Epithelial cell of prostate (primary cell): ENCODE results near the gene SPATA20.

Experiments
- DNase-seq: peaks from one replicate; pipeline ENCODE4 v3.0.0-alpha.2; 2011; ENCODE audit warnings: low read depth, low spot score
- H3K27ac ChIP-seq: fragments of 450-650 bp; 2 replicates; pipeline ENCODE4 v1.5.1; 2017; ENCODE audit warnings: mild to moderate bottlenecking

SPATA20 gene

DNA sequence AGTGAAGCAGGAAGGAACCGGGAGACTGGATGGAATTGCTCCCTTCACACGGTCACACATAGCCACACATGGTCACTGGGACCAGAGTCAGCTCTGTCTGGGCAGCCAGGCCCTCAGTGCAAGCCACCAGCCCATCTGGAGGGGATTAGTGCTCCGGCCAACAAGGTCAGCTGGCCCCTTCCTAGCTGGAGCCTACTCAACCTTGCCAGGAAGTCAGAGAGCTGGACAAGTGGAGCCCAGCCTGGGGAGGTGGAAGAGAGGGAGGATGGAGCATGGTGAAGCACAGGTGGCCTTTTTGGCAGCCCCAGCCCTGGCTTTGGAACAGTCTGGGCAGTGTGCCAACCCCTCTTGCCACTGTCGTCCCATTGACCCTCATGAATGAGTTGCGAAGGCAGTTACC lies 9.8 kb downstream of the SPATA20 start:
- H3K27ac ChIP-seq, result no peak overlapping the region
- no peak for DNase-seq

DNA sequence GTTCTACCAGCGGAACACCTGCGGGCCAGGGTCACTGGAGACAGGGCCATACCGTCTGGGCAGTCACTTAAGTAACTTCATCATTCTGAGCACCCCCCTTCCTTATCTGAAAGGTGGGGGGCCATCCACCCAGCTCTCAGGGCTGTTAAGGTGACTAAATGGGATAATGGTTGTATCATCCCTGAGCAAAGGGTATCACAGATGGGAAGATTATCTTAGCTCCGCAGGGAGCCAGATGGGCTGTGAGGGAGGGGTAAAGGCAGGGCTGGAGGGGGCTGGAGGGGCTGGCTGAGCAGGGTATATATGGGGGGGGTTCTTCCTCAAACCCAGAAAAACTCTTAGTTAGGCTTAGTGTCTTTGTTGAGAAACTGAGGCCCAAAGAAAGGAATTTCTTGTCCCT lies 10.7 kb downstream of the SPATA20 start:
- no peak for DNase-seq
- H3K27ac ChIP-seq, result no peak overlapping the region

DNA sequence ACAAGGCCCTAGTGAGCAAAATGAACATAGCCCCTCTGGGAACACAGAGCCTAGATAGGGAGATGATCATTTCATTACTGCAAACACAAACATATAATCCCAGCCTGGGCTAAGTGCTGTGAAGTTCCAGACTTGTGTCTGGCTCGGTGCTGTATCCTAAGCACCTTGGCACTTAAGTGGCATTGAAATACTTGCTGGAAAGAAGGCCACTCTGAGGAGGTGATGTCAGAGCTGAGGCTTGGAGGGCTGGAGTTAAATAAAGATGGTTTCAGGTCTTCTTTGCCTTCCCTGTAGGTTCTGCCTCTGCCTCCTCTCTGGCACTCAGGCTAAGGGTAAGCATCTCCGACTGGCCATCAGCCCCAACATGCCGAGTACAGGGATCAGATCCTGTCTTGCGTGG lies 11.1 kb downstream of the SPATA20 start:
- H3K27ac ChIP-seq, result no peak overlapping the region
- DNase-seq, result no peak

DNA sequence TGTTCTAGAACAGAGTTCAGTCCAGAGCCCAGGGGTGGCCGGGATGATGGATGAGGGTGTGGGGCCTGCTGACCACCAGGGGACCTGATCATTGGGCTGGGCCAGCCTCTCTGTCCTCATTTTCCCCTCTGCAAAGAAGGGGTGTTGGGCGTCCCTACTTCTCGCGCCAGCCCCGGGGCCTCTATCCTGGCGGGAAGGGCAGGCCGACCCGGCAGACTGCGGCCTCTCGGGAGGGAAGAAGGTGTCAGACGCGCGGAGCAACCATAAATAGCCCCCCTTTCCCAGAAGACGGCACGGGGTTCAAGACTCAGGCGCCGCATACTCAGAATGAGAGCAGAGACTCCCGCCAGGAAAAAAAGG lies 11.6 kb downstream of the SPATA20 start:
- DNase-seq, result no peak

DNA sequence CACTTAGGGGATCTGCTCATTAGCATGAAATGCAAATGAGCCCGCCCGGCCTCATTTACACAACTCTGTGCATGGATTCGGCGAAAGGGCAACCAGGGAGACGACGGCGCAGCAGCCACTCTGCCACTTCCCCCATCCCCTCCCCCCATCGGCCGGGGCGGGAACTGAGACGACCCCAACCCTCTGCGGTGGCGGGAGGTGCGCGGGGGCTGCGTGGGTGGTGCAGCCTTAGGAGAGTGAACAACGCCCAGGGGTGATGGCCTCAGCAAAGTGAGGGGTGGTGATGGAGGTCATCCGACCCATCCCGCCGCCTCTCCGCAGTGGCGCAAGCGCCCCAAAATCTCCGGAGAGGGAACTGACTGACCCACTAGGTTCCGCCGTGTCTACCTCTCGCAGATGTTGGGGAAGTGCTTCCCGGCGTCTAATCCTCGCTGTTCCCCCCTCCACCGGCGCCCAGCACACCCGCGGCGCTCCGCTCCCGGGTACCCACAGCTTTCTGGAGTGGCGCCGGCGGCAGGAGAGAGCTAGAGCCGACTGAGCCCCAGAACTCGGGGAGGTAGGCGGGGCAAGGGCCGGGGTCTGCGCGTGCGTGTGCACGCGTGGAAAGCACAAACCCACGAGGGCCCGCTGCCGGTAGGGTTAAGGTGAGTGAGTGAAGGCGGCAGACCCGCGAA lies 12.1 kb downstream of the SPATA20 start:
- DNase-seq, result no peak
- H3K27ac ChIP-seq, result no peak overlapping the region

More for the DNA sequence above, 11.6 kb downstream of the SPATA20 start:
- no peak overlapping the region for H3K27ac ChIP-seq

DNA sequence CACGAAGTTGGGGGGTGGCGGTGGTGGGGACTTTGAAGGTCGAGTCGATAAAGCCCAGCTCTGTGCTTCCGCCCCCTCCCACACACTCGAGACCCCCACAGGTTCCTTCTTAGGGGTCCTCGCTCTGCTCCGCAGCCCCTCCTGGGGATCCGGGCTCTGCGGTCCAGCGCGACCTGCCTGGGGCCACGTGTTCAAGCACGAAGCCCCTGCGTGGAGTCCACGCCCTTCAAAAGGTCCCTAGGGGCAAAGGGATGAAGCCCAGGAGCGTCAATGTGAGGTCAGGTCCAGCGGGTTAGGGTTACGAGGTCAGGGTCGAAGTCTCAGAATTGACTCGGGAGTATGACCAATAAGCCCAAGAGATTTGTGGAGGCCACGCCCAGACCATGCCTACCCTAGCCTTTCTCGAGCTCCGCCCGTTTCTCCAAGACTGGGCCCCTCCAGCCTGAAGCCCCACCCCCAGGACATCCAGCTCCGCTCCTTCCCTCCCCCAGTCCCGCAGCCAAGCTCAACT lies 12.8 kb downstream of the SPATA20 start:
- DNase-seq, result no peak
- H3K27ac ChIP-seq, result no peak overlapping the region

DNA sequence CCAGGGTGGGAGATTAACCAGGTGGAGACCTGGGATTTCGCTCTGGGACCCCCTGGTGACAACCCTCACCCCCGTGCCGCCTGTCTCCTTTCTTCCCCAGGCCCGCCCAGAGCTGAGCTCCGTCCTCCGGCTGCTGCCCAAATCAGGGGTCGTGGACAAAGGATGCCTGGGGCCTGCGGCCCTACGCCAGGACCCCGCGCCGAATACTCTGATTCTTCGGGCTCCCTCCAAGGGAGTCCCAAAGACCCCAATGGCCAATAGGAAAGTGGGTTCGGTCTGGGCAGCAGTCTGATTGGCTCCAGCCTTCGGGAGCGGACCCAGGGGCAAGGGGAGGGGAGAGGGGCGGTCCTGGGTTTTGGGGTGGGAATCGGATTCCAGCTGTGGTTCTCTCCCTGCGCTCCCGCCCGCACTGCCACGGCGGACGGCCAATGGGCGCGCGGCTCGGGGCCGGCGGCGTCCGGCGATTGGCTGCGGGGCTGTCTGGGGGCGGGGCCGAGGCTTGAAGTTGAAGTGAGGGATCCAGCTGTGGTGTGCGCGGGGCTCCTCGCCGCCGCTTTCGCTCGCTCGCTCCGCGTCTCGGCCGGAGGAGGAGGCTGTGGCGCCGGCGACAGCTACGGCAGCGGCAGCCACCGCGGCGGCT lies 13.3 kb downstream of the SPATA20 start, which contains the start of gene CACNA1G:
Gene CACNA1G (plus strand): TSS at position 531 of the 640 bp plus-strand sequence. CDS start 745 bp downstream, outside the sequence.
- H3K27ac ChIP-seq, result no peak within 1 kb of the TSS
- DNase-seq, result no peak

DNA sequence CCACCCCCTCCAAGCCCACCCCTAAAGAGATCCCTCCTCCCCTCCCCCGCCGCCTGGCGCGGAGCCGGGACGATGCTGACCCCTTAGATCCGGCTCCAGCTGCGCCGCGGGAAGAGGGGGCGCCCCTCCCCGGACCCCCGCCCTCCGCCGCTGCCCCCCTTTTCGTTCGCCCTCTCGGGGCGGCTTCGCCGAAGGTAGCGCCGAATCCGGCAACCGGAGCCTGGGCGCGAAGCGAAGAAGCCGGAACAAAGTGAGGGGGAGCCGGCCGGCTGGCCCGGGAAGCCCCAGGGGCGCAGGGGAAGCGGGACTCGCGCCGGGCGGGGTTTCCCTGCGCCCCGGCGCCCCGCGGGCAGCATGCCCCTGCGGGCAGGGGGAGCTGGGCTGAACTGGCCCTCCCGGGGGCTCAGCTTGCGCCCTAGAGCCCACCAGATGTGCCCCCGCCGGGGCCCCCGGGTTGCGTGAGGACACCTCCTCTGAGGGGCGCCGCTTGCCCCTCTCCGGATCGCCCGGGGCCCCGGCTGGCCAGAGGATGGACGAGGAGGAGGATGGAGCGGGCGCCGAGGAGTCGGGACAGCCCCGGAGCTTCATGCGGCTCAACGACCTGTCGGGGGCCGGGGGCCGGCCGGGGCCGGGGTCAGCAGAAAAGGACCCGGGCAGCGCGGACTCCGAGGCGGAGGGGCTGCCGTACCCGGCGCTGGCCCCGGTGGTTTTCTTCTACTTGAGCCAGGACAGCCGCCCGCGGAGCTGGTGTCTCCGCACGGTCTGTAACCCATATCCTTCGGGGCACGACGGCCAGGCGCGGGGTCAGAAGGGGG lies 14.2 kb downstream of the SPATA20 start:
- DNase-seq, result no peak
- no peak overlapping the region for H3K27ac ChIP-seq

DNA sequence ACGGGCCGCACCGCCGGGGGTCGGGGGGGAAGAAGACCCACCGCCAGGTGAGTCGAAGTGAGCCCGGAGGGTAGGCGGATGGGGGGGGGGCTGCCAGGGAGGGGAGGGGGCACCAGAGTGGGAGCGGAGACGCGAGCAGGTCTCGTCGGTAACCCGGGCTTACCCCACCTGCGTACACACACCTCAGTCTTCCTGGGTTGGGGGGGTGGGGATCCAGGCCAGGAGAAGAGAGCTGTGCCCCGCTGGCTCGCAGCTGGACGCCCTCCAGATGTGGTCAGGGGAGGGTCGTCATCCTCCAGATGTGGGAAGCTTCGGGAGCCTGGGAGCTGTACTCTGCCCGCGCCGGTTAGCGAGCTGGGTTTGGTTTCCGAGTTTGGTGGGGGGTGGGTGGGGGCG lies 14.8 kb downstream of the SPATA20 start:
- DNase-seq, result no peak
- no peak overlapping the region for H3K27ac ChIP-seq

DNA sequence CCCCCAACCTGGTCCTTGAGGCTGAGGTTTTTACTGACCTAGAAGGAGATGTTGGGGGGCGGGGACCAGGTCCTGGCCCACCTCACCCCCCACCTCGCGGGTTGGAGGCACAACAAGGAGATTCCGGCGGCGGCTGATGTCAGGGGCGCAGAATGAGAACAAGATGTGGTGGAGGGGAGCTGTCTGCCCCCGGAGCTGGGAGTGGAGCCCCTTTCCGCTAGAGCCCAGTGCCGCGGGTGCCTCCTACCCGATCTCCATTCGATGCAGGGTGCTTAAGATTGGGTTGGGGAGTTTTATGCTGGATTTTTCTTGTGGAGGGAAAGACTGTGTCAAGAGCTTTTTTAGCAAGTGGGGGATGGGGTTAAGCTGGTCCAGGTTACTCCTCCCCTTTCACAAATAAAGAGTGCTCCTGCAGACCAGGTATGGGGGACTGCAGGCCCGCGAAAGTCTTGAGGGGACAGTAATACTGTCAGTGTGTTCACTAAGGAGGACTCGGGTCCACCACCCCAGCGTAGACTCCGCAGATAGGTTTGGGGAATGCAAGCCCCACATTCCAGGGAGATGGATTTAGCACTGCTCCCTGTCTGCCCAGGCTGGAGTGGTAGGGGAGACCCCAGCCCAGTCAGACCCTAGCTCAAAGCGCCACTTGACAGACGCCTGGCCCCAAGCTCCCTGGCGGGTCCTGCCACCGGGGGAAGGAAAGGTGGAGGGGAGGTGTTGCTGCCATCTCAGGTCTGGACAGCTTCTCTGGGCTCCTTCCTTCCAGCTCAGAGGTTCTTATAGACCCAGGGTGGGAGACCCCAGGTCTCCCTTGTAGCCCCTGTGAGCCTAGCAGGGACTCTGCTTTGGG lies 15.5 kb downstream of the SPATA20 start:
- no peak for DNase-seq
- no peak overlapping the region for H3K27ac ChIP-seq

DNA sequence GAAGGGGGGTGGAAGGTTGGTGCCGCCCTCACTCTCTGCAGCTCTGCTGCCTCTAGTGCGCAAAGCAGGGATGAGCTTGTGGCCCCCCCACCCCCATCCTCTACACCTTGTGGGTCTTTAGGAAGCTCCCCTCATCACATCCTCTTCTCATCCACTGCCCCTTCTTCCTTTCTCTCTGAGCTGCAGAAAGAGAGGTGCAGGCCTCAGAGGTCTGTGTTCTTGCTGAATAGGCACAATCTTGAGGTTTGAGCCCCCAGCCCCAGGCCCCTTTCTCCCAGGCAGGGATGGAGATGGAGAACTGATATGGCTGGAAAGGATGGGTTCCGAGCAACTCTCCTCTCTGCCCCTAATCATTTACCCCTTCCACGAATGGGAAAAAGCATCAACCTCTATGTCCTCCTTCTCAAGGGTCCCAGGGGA lies 16.1 kb downstream of the SPATA20 start:
- DNase-seq, result no peak
- no peak overlapping the region for H3K27ac ChIP-seq

DNA sequence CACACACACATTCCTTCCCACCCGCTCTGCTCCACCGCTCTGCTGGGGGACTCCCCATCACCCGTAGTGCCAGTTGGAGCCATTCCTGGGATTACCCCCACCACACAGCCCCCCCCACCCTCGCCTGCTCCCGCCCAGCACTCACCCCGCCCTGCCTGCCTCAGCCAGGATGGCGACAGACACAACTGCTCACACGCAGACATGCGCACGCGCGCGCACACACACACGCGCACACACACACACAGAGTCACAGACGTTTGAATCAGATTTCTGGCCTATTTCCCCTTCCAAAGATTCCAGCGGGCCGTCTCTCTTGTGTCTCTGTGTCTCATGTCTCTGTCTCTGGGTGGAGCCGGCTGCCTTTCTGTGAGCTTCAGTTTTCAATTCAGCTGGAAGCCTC lies 17.9 kb downstream of the SPATA20 start:
- no peak overlapping the region for H3K27ac ChIP-seq
- DNase-seq, result no peak

DNA sequence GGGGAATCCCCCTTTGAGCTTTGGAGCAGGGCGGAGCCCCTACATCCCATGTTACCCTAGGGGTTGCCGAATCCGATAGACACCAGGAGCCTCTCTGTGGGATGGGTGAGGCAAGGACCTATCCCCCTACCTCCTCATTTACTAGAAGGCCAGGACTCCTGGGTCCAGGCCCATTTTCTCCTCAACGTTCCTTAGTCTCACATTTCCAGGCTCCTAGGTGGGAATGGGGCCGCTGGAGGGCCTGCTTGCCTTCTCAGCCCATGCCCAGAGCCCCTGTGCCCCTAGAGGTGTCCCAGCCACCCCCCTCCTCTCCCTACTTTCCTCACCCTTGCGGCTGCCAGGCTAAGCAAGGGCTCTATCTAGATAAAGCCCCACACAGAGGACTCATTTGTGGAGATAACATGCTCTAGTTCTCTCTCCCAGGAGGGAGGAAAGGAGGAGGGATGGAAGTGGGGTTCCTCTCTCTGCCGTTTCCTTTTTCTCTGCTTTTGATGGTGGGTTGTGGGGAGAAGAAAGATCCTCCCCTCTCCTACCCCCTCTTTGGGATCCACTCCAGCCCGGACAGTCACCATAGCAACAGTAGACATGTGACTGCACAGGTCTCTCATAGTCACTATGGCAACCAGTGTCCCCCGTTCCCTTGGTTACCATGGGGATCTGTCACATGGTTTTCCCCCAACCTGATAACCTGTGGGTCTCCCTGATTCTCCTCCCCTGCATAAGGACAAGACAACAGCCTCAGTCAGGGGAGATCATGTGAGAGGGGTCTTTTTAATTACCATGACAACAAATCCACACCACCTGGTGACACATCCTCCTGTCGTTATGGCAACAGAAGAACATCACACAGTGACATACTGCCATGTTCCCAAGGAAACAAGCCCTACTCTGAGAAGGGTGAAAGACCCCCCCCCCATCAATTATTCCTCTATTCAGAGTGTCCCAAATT lies 18.7 kb downstream of the SPATA20 start:
- H3K27ac ChIP-seq, result no peak overlapping the region
- DNase-seq, result no peak

DNA sequence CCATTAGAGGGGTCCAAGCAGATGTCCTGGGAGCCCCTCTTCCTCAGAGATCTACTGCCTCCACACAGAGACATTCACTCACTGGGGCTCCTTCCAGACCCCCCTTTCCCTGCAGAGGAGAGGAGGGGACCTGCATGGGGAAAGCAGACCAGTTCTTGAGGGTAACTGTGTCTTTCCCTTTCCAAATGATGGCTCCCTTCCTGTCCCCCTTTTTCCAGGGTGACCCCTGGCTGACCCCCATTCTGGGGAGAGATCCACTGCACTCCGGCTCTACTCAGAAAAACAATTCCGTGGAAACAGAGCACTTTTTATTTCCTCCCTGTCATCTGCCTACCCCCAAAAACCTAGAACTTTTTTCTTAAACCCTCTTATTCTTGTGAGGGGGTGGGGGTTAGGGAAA lies 19.9 kb downstream of the SPATA20 start:
- H3K27ac ChIP-seq, result no peak overlapping the region
- no peak for DNase-seq

DNA sequence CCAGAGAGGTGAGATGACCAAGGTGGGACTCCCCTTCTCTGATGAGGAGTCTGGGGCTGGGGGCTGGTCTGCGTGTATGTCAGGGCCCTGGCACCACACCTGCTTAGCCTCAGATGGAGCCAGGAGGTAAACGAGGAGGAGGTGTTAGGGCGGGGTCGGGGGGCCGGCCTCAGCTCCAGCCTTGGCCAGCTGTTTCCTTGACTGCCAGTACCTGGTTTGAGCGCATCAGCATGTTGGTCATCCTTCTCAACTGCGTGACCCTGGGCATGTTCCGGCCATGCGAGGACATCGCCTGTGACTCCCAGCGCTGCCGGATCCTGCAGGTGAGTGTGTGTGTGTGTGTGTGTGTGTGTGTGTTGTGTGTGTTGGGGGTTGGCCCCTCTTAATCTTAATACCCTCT lies 21.7 kb downstream of the SPATA20 start:
- no peak for DNase-seq
- no peak overlapping the region for H3K27ac ChIP-seq

DNA sequence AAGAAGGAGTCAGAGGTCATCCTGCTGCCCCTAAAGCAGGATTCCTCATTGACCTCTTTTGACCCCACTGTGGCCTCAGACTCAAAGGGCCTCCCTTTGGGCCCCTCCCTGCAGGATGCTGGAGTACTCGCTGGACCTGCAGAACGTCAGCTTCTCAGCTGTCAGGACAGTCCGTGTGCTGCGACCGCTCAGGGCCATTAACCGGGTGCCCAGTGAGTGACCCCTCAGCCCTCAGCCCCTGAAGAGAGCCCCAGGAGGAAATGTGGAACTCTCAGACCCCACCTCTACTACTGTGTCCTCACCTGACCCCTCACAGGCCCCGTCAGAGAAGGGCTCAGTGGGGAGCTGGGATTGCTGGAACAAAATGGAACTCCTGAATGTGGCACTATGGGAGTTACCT lies 22.6 kb downstream of the SPATA20 start:
- no peak overlapping the region for H3K27ac ChIP-seq
- DNase-seq, result no peak

DNA sequence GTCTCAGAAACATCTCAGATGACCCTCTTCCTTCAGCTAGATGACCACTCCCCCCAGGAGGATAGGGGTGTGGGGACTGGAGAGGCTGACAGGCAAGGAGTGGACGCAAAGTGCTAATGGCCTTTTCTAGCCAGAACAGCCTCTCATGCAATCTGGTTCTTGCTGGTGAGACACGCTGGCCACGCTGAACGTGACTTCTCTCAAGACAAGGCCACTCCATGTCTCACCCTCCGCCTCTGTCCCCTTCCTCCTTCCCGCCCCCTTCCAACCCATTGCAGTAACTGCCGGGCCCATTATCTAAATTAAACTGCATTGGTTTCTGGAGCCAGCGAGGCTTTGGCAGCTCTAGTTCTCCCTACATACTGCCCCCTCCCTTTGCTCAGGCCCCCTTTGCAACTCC lies 23.1 kb downstream of the SPATA20 start:
- DNase-seq, result no peak
- no peak overlapping the region for H3K27ac ChIP-seq

DNA sequence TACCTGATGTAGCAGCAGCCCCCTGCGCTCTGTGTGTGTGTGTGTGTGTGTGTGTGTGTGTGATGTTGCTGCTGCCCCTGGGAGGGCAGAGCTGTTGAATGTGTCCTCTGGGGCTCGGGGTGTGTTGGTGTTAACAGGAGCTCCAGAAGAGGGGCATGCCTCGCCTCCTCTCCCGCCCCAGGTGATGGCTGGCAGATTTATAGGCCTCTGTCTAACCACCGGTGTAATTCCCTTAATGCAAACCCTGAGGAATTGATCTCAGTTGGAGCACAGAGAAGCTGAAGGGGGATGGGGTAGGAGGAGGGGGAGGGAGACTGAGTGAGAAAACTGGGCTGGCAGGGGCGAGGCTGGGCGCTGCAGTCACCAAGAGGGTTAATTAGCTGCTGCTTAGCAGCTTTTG lies 23.6 kb downstream of the SPATA20 start:
- no peak overlapping the region for H3K27ac ChIP-seq
- no peak for DNase-seq

DNA sequence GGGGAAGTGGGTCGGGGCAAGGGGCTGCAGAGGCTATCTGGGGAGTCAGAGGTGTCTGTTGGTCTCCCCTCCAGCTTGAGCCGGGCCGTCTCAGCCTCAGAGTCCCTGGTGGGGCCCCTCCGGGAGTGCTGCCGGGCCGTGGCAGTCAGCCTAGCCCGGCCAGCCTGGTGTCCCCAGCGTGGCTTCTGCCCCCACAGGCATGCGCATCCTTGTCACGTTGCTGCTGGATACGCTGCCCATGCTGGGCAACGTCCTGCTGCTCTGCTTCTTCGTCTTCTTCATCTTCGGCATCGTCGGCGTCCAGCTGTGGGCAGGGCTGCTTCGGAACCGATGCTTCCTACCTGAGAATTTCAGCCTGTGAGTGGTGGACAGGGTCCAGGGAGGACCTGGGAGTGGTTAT lies 24.7 kb downstream of the SPATA20 start:
- no peak overlapping the region for H3K27ac ChIP-seq
- no peak for DNase-seq
